CD14-positive monocyte (primary cell): Measurements from ENCODE around the gene DRC7. TPM values are rescaled to one million over a fixed set of nuclear protein-coding genes. Genes with fewer than 3 reads are reported as not detected.

Experiments used
- DNase-seq, 3 donors: peaks; one replicate each; pipeline ENCODE4 v3.0.0-alpha.2; 2011 to 2022
- H2AFZ ChIP-seq: 2 replicates; pipeline ENCODE4 v1.6.0; 2012; ENCODE audit warnings: mild to moderate bottlenecking, low read depth, low read length, inconsistent platforms; ENCODE audit not compliant: insufficient read depth, poor library complexity, severe bottlenecking
- H3K27ac ChIP-seq, 2 donors: 1 replicate in 1 of 2; 2 replicates in 1 of 2; pipeline ENCODE4 v1.5.1; 2012 to 2013; ENCODE audit warnings: low read length in 2 of 2, control low read depth in 1 of 2, inconsistent platforms in 1 of 2, low read depth in 1 of 2, mild to moderate bottlenecking in 1 of 2
- H3K27me3 ChIP-seq, 2 donors: one replicate each; pipeline versions ENCODE4 v1.6.0 to v1.6.1; 2011 to 2013; ENCODE audit warnings: low read length in 2 of 2; ENCODE audit not compliant: control insufficient read depth in 2 of 2, insufficient read depth in 2 of 2
- H3K36me3 ChIP-seq, 2 donors: replicated peaks in 1 of 2; 1 replicate in 1 of 2; 2 replicates in 1 of 2; pipeline versions ENCODE4 v1.5.1 to v1.6.1; 2012 to 2013; ENCODE audit warnings: low read length in 2 of 2, control low read depth in 1 of 2, inconsistent platforms in 1 of 2, mild to moderate bottlenecking in 1 of 2; ENCODE audit not compliant: insufficient read depth in 2 of 2, control insufficient read depth in 1 of 2
- H3K4me1 ChIP-seq, 2 donors: 1 replicate in 1 of 2; 2 replicates in 1 of 2; pipeline versions ENCODE4 v1.5.1 to v1.6.1; 2012 to 2013; ENCODE audit warnings: low read length in 2 of 2, control low read depth in 1 of 2, inconsistent platforms in 1 of 2, mild to moderate bottlenecking in 1 of 2, moderate library complexity in 1 of 2; ENCODE audit not compliant: insufficient read depth in 2 of 2, control insufficient read depth in 1 of 2
- H3K4me2 ChIP-seq: replicated peaks from 2 replicates; pipeline ENCODE3; 2012; ENCODE audit warnings: low read length, moderate library complexity, mild to moderate bottlenecking; ENCODE audit not compliant: poor library complexity, severe bottlenecking; ENCODE audit errors: extremely low read depth
- H3K4me3 ChIP-seq, 3 experiments: fragments of 200-600 bp in 1 of 3; sonication (generic) in 1 of 3; replicated peaks in 1 of 3; 1 replicate in 2 of 3; 2 replicates in 1 of 3; pipeline ENCODE4 v1.5.1; 2011 to 2013; ENCODE audit warnings: low read length in 3 of 3, mild to moderate bottlenecking in 3 of 3, control low read depth in 2 of 3, low read depth in 2 of 3, inconsistent platforms in 1 of 3, moderate library complexity in 1 of 3
- H3K79me2 ChIP-seq: 2 replicates; pipeline ENCODE4 v1.6.0; 2012; ENCODE audit warnings: mild to moderate bottlenecking, control low read depth, inconsistent platforms, low read length, moderate library complexity; ENCODE audit not compliant: insufficient read depth
- H3K9ac ChIP-seq: 2 replicates; pipeline ENCODE4 v1.6.0; 2017; ENCODE audit warnings: low read length, mild to moderate bottlenecking; ENCODE audit not compliant: insufficient read depth, poor library complexity, severe bottlenecking
- H3K9me3 ChIP-seq, 2 donors: replicated peaks in 1 of 2; 1 replicate in 1 of 2; 2 replicates in 1 of 2; pipeline versions ENCODE4 v1.5.1 to v1.6.1; 2012 to 2013; ENCODE audit warnings: low read length in 2 of 2, control low read depth in 1 of 2; ENCODE audit not compliant: control insufficient read depth in 1 of 2, insufficient read depth in 1 of 2
- H4K20me1 ChIP-seq: 2 replicates; pipeline ENCODE4 v1.6.0; 2012; ENCODE audit warnings: mild to moderate bottlenecking, low read length, control low read depth, moderate library complexity; ENCODE audit not compliant: insufficient read depth
- H3K27ac Mint-ChIP-seq, 7 donors: one replicate each; pipeline ENCODE4 v1.8.0; 2020; ENCODE audit warnings: mild to moderate bottlenecking in 7 of 7, mixed read lengths in 7 of 7, moderate library complexity in 6 of 7, inconsistent platforms in 2 of 7
- H3K27me3 Mint-ChIP-seq, 3 donors: one replicate each; pipeline ENCODE4 v1.8.0; 2021 to 2022; ENCODE audit warnings: low read depth in 3 of 3, mild to moderate bottlenecking in 3 of 3, mixed read lengths in 3 of 3, moderate library complexity in 3 of 3, inconsistent platforms in 1 of 3
- H3K36me3 Mint-ChIP-seq, 2 donors: one replicate each; pipeline ENCODE4 v1.8.0; 2020; ENCODE audit warnings: mixed read lengths in 2 of 2, inconsistent platforms in 1 of 2, mild to moderate bottlenecking in 1 of 2
- H3K4me1 Mint-ChIP-seq: one replicate; pipeline ENCODE4 v1.8.0; 2020; ENCODE audit warnings: mild to moderate bottlenecking, mixed read lengths
- H3K4me3 Mint-ChIP-seq, 2 donors: one replicate each; pipeline ENCODE4 v1.8.0; 2020; ENCODE audit warnings: mild to moderate bottlenecking in 2 of 2, mixed read lengths in 2 of 2, moderate library complexity in 1 of 2
- H3K9me3 Mint-ChIP-seq, 7 donors: one replicate each; pipeline ENCODE4 v1.8.0; 2020 to 2022; ENCODE audit warnings: mixed read lengths in 7 of 7, mild to moderate bottlenecking in 6 of 7, moderate library complexity in 6 of 7, inconsistent platforms in 2 of 7
- CTCF ChIP-seq: fragments of 200-600 bp; IDR thresholded peaks from one replicate; pipeline ENCODE4 v1.8.0; 2022; ENCODE audit warnings: antibody characterized with exemption, mild to moderate bottlenecking
- WGBS: methylation state at CpG from one replicate; pipeline ENCODE4 v1.1.5; 2013; ENCODE audit warnings: missing lambda C conversion rate; ENCODE audit not compliant: insufficient coverage; 5-methylcytosine and 5-hydroxymethylcytosine counted together
- intact Hi-C, 2 donors: fragments of 100-400 bp; cut with micrococcal nuclease; formaldehyde crosslinking; loops; one replicate each; pipeline versions ENCODE4 v1.15.0 to v1.15.1; 2023
- polyA plus RNA-seq, 3 donors: library from polyadenylated mRNA; depleted of rRNA in 1 of 3; unstranded in 2 of 3; stranded (reverse) in 1 of 3; fragments of 300-500 nt in 2 of 3; fragments of >200 nt in 1 of 3; fragmentation: Illumina TruSeq in 2 of 3; gene quantifications; 1 replicate in 2 of 3; 2 replicates in 1 of 3; pipeline ENCODE4 v1.2.3, GENCODE V29; 2012 to 2021

The DRC7 gene
- polyA plus RNA-seq, 3 donors: 0.11 to 0.41 TPM; not detected in 1

DNA sequence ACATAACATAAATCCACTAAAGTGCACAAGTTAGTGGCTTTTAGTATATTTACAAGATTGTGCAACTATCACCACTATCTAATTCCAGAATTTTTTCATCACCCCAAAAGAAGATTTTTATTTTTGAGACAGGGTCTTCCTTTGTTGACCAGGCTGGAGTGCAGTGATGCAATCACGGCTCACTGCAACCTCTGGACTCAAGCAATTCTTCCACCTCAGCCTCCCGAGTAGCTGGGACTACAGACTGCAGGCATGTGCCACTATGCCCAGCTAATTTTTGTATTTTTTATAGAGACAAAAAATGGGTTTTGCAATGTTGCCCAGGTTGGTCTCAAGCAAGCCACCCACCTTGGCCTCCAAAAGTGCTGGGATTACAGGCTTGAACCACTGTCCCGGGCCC is 15.1 kb downstream of the DRC7 start:
- DNase-seq: no peak
- no peak overlapping the region for H3K4me3 Mint-ChIP-seq
- H3K27me3 ChIP-seq: no peaks in the 10 kb centered on the region
- no peak overlapping the region for H3K9ac ChIP-seq
- H3K27me3 Mint-ChIP-seq: peaks cover 0 to 2% (median 0%) of the 10 kb centered on the region in 3 donors
- no peaks in the 10 kb centered on the region for H3K36me3 ChIP-seq
- no peaks in the 10 kb centered on the region for H4K20me1 ChIP-seq
- no peak overlapping the region for H3K27ac ChIP-seq
- WGBS: no CpG with 5 or more reads among the region's 3 CpGs
- H3K4me3 ChIP-seq: no peak overlapping the region
- H3K27ac Mint-ChIP-seq: no peak overlapping the region
- no peaks in the 10 kb centered on the region for H3K79me2 ChIP-seq
- H3K36me3 Mint-ChIP-seq: no peaks in the 10 kb centered on the region
- TF ChIP-seq CTCF: no peak
- no peaks in the 10 kb centered on the region for H3K9me3 ChIP-seq
- H3K4me2 ChIP-seq: no peak overlapping the region
- H3K4me1 Mint-ChIP-seq: no peaks in the 10 kb centered on the region
- no peak overlapping the region for H2AFZ ChIP-seq
- H3K4me1 ChIP-seq: no peaks in the 10 kb centered on the region
- peaks cover 0 to 4% (median 0%) of the 10 kb centered on the region in 7 donors for H3K9me3 Mint-ChIP-seq
- intact Hi-C loops: loop anchor here in 1 of 2 donors (5.0 kb wide), 1 partner anchor 117 kb away; no protein-coding TSS in a partner anchor

GRCh38 chr16:57711346-57711745 is 16.7 kb downstream of the DRC7 start:
- no peak overlapping the region for H3K27ac Mint-ChIP-seq
- TF ChIP-seq CTCF: no peak
- H3K9me3 ChIP-seq: no peaks in the 10 kb centered on the region

More at GRCh38 chr16:57711346-57711745, 16.7 kb downstream of the DRC7 start:
- H3K79me2 ChIP-seq: no peaks in the 10 kb centered on the region
- H3K36me3 ChIP-seq: no peaks in the 10 kb centered on the region
- H3K9ac ChIP-seq: no peak overlapping the region
- H3K4me3 Mint-ChIP-seq: no peak overlapping the region
- 87% methylated on average over 5 of the region's 5 CpGs for WGBS
- no peak for DNase-seq
- no peak overlapping the region for H3K4me3 ChIP-seq
- no peaks in the 10 kb centered on the region for H4K20me1 ChIP-seq
- peaks cover 0 to 3% (median 2%) of the 10 kb centered on the region in 3 donors for H3K27me3 Mint-ChIP-seq
- no peak overlapping the region for H3K4me2 ChIP-seq
- H2AFZ ChIP-seq: no peak overlapping the region
- H3K4me1 Mint-ChIP-seq: no peaks in the 10 kb centered on the region
- no peak overlapping the region for H3K27ac ChIP-seq
- no peaks in the 10 kb centered on the region for H3K36me3 Mint-ChIP-seq
- no peaks in the 10 kb centered on the region for H3K4me1 ChIP-seq
- peaks cover 0 to 4% (median 0%) of the 10 kb centered on the region in 7 donors for H3K9me3 Mint-ChIP-seq
- intact Hi-C loops: loop anchor here in 1 of 2 donors (5.0 kb wide), 1 partner anchor 119 kb away; no protein-coding TSS in a partner anchor
- no peaks in the 10 kb centered on the region for H3K27me3 ChIP-seq
